Activated CD4-positive, CD25-positive, alpha-beta regulatory T cell treated with anti-CD3 and anti-CD28 coated beads, Interleukin-2, amount 50 U/mL, for 24 hours (primary cell): ENCODE measurements around the gene CHPF2.

ENCODE experiments used
- ATAC-seq, 2 donors: fragments of 150-1000 bp; cut with Tn5 transposase; one replicate each; pipeline ENCODE4 v1.10.0; 2021; ENCODE audit warnings: mild to moderate bottlenecking in 1 of 2, moderate library complexity in 1 of 2

The CHPF2 gene

GRCh38 chr7:151269511-151269910 lies 37.2 kb downstream of the CHPF2 start:
- no peak for ATAC-seq

- no peak for ATAC-seq
These were observed 39.5 kb downstream of the CHPF2 start for GRCh38 chr7:151271699-151272355.

- ATAC-seq: no peak
These were observed 40.1 kb downstream of the CHPF2 start for GRCh38 chr7:151272405-151272804.

GRCh38 chr7:151272877-151273276 lies 40.6 kb downstream of the CHPF2 start:
- no peak for ATAC-seq

- ATAC-seq: no peak
These were observed 41.5 kb downstream of the CHPF2 start for GRCh38 chr7:151273651-151274390.

GRCh38 chr7:151274396-151274795 lies 42.1 kb downstream of the CHPF2 start:
- no peak for ATAC-seq

GRCh38 chr7:151274936-151275812 lies 42.9 kb downstream of the CHPF2 start:
- no peak for ATAC-seq

- no peak for ATAC-seq
These were observed 43.7 kb downstream of the CHPF2 start for GRCh38 chr7:151275813-151276577.

- peak; percentile 81 to 87 for ATAC-seq
These were observed 44.6 kb downstream of the CHPF2 start for GRCh38 chr7:151276666-151277590.

GRCh38 chr7:151277631-151278030 lies 45.3 kb downstream of the CHPF2 start:
- ATAC-seq: no peak

- ATAC-seq: no peak
These were observed 46.7 kb downstream of the CHPF2 start for GRCh38 chr7:151278949-151279348.

GRCh38 chr7:151279868-151280267 lies 47.6 kb downstream of the CHPF2 start:
- no peak for ATAC-seq

GRCh38 chr7:151280388-151281019 lies 48.2 kb downstream of the CHPF2 start:
- ATAC-seq: no peak

GRCh38 chr7:151281686-151282085 lies 49.4 kb downstream of the CHPF2 start:
- no peak for ATAC-seq

- no peak for ATAC-seq
These were observed 49.8 kb downstream of the CHPF2 start for GRCh38 chr7:151282111-151282510.

- ATAC-seq: no peak
These were observed 51.0 kb downstream of the CHPF2 start for GRCh38 chr7:151283302-151283701.

GRCh38 chr7:151286148-151286547 lies 53.9 kb downstream of the CHPF2 start:
- ATAC-seq: no peak
